Activated CD4-positive, alpha-beta T cell treated with anti-CD3 and anti-CD28 coated beads for 36 hours (primary cell): Measurements from ENCODE around the gene TOP1. TPM values are rescaled to one million over a fixed set of nuclear protein-coding genes. Genes with fewer than 3 reads are reported as not detected.

Source experiments
- ATAC-seq: fragments of 200-7000 bp; cut with Tn5 transposase; one replicate; pipeline ENCODE4 v1.10.0; 2021; ENCODE audit warnings: mild to moderate bottlenecking, moderate library complexity
- CTCF ChIA-PET: fragments of 350-600 bp; sonication (Branson Sonifier 250); formaldehyde crosslinking; loops from one replicate; lab custom pipeline; 2021; ENCODE audit warnings: antibody characterized with exemption; lab: Charles Lee
- POLR2A ChIA-PET: fragments of 350-600 bp; sonication (Branson Sonifier 250); formaldehyde crosslinking; loops from one replicate; lab custom pipeline; 2021; ENCODE audit warnings: antibody characterized with exemption, inconsistent platforms; lab: Charles Lee
- DNase-seq: peaks from one replicate; pipeline ENCODE4 v3.0.0-alpha.2; 2020
- H3K27ac Mint-ChIP-seq: one replicate; pipeline ENCODE4 v1.8.0; 2021; ENCODE audit warnings: mixed read lengths
- H3K27me3 Mint-ChIP-seq: one replicate; pipeline ENCODE4 v1.8.0; 2021; ENCODE audit warnings: mixed read lengths
- H3K36me3 Mint-ChIP-seq: one replicate; pipeline ENCODE4 v1.8.0; 2021; ENCODE audit warnings: low read depth, mixed read lengths
- H3K4me1 Mint-ChIP-seq: one replicate; pipeline ENCODE4 v1.8.0; 2021; ENCODE audit warnings: mixed read lengths
- H3K4me3 Mint-ChIP-seq: one replicate; pipeline ENCODE4 v1.8.0; 2021; ENCODE audit warnings: mild to moderate bottlenecking, moderate library complexity, mixed read lengths
- H3K9me3 Mint-ChIP-seq: one replicate; pipeline ENCODE4 v1.8.0; 2021; ENCODE audit warnings: low read depth, mixed read lengths
- intact Hi-C, 2 experiments: fragments of 100-400 bp; cut with DNase I in 1 of 2; cut with micrococcal nuclease in 1 of 2; formaldehyde crosslinking; loops; one replicate each; pipeline versions ENCODE4 v1.14.2 to v1.15.1; 2022 to 2024; cut with DNase I, micrococcal nuclease
- total RNA-seq, 2 experiments: library from RNA; stranded (reverse); gene quantifications; one replicate each; pipeline ENCODE4 v1.2.3, GENCODE V29; 2021

The TOP1 gene
- total RNA-seq, 2 experiments from 2014 or later, result 111 to 124 TPM

- DNase-seq (no peak), ATAC-seq (peak; percentile 46)
- POLR2A ChIA-PET, result interaction anchor here (0.7 to 1.7 kb wide), 2 partner anchors 20 to 47 kb away, joined by 3 to 4 read pairs; no protein-coding TSS in a partner anchor
- Mint-ChIP-seq H3K27ac (peak overlapping the region; percentile 87), H3K36me3 (peaks cover 20% of the 10 kb centered on the region), H3K27me3 (no peaks in the 10 kb centered on the region), H3K4me3 (peak overlapping the region; percentile 72), H3K4me1 (peaks cover 89% of the 10 kb centered on the region), H3K9me3 (no peaks in the 10 kb centered on the region)
- intact Hi-C loops, result loop anchor here (1.0 to 5.0 kb wide), 7 partner anchors 19 to 379 kb away; partner anchors contain the start of genes LPIN3 (in 1 of the 2) and TOP1 (in 1 of the 2)
- CTCF ChIA-PET, result interaction anchor here (1.1 to 3.6 kb wide), 2 partner anchors 57 to 87 kb away, joined by 3 to 16 read pairs; no protein-coding TSS in a partner anchor
Measured at GRCh38 chr20:41047975-41048305, 19.3 kb downstream of the TOP1 start.

GRCh38 chr20:41048461-41049301 is 20.1 kb downstream of the TOP1 start:
- Mint-ChIP-seq H3K27me3 (no peaks in the 10 kb centered on the region), H3K4me1 (peaks cover 88% of the 10 kb centered on the region), H3K4me3 (peak overlapping the region; percentile 72), H3K27ac (peak overlapping the region; percentile 87), H3K36me3 (peaks cover 20% of the 10 kb centered on the region), H3K9me3 (peaks cover 1% of the 10 kb centered on the region)
- ATAC-seq (no peak), DNase-seq (no peak)
- ChIA-PET CTCF (interaction anchor here (1.1 to 3.6 kb wide), 3 partner anchors 55 to 87 kb away, joined by 3 to 16 read pairs (median 3); no protein-coding TSS in a partner anchor), POLR2A (no interaction called here)
- intact Hi-C loops, result loop anchor here (1.0 to 5.0 kb wide), 7 partner anchors 19 to 379 kb away; partner anchors contain the start of genes LPIN3 (in 1 of the 2) and TOP1 (in 1 of the 2)

GRCh38 chr20:41049451-41049850 is 20.8 kb downstream of the TOP1 start:
- POLR2A ChIA-PET, result no interaction called here

GRCh38 chr20:41050361-41051008 is 21.9 kb downstream of the TOP1 start:
- H3K4me3 Mint-ChIP-seq, result no peak overlapping the region
- intact Hi-C loops, result no loop called here
- H3K4me1 Mint-ChIP-seq, result peaks cover 95% of the 10 kb centered on the region
- ChIA-PET CTCF (interaction anchor here (0.7 to 3.2 kb wide), 5 partner anchors 10 to 363 kb away, joined by 3 to 15 read pairs (median 3); no protein-coding TSS in a partner anchor), POLR2A (no interaction called here)
- H3K27me3 Mint-ChIP-seq, result no peaks in the 10 kb centered on the region
- no peak for ATAC-seq
- DNase-seq, result no peak
- H3K27ac Mint-ChIP-seq, result peak overlapping the region; percentile 87
- peaks cover 28% of the 10 kb centered on the region for H3K36me3 Mint-ChIP-seq
- peaks cover 6% of the 10 kb centered on the region for H3K9me3 Mint-ChIP-seq

More at GRCh38 chr20:41049451-41049850, 20.8 kb downstream of the TOP1 start:
- Mint-ChIP-seq H3K36me3 (peaks cover 21% of the 10 kb centered on the region), H3K4me1 (peaks cover 91% of the 10 kb centered on the region), H3K27me3 (no peaks in the 10 kb centered on the region), H3K27ac (peak overlapping the region; percentile 87), H3K9me3 (peaks cover 6% of the 10 kb centered on the region), H3K4me3 (no peak overlapping the region)
- CTCF ChIA-PET, result interaction anchor here (0.7 to 3.2 kb wide), 4 partner anchors 9 to 59 kb away, joined by 3 to 15 read pairs (median 6); no protein-coding TSS in a partner anchor
- intact Hi-C loops, result loop anchor here (5.0 kb wide), 2 partner anchors 47 to 378 kb away; no protein-coding TSS in a partner anchor
- no peak for ATAC-seq
- DNase-seq, result no peak

GRCh38 chr20:41051009-41051825 is 22.6 kb downstream of the TOP1 start:
- H3K4me3 Mint-ChIP-seq, result no peak overlapping the region
- intact Hi-C loops, result no loop called here
- ChIA-PET CTCF (interaction anchor here (1.1 to 3.2 kb wide), 6 partner anchors 10 to 85 kb away, joined by 3 to 15 read pairs (median 3); no protein-coding TSS in a partner anchor), POLR2A (interaction anchor here (1.0 kb wide), 1 partner anchor 13 kb away, joined by 3 read pairs; no protein-coding TSS in a partner anchor)
- no peak for ATAC-seq
- H3K4me1 Mint-ChIP-seq, result peaks cover 96% of the 10 kb centered on the region
- H3K9me3 Mint-ChIP-seq, result peaks cover 6% of the 10 kb centered on the region
- peak overlapping the region; percentile 75 for H3K27ac Mint-ChIP-seq
- H3K27me3 Mint-ChIP-seq, result no peaks in the 10 kb centered on the region
- DNase-seq, result no peak
- peaks cover 30% of the 10 kb centered on the region for H3K36me3 Mint-ChIP-seq

GRCh38 chr20:41052742-41053419 is 24.3 kb downstream of the TOP1 start:
- Mint-ChIP-seq H3K9me3 (peaks cover 6% of the 10 kb centered on the region), H3K36me3 (peaks cover 32% of the 10 kb centered on the region), H3K27me3 (no peaks in the 10 kb centered on the region), H3K4me1 (peaks cover 89% of the 10 kb centered on the region), H3K4me3 (no peak overlapping the region), H3K27ac (no peak overlapping the region)
- no peak for DNase-seq
- CTCF ChIA-PET, result interaction anchor here (0.6 to 3.2 kb wide), 6 partner anchors 12 to 87 kb away, joined by 3 to 15 read pairs (median 4); no protein-coding TSS in a partner anchor
- POLR2A ChIA-PET, result interaction anchor here (0.7 kb wide), 1 partner anchor 20 kb away, joined by 4 read pairs; no protein-coding TSS in a partner anchor
- ATAC-seq, result no peak
- intact Hi-C loops, result no loop called here

- POLR2A ChIA-PET, result no interaction called here
- no peaks in the 10 kb centered on the region for H3K27me3 Mint-ChIP-seq
- peaks cover 6% of the 10 kb centered on the region for H3K9me3 Mint-ChIP-seq
- ATAC-seq (no peak), DNase-seq (peak; percentile 23)
- CTCF ChIA-PET, result interaction anchor here (1.0 kb wide), 1 partner anchor 40 kb away, joined by 3 read pairs; no protein-coding TSS in a partner anchor
- peak overlapping the region; percentile 42 for H3K27ac Mint-ChIP-seq
- peaks cover 89% of the 10 kb centered on the region for H3K4me1 Mint-ChIP-seq
- no peak overlapping the region for H3K4me3 Mint-ChIP-seq
- intact Hi-C loops, result no loop called here
- peaks cover 38% of the 10 kb centered on the region for H3K36me3 Mint-ChIP-seq
Measured at GRCh38 chr20:41054070-41054846, 25.6 kb downstream of the TOP1 start.

GRCh38 chr20:41054847-41055230 is 26.2 kb downstream of the TOP1 start:
- intact Hi-C loops, result no loop called here
- Mint-ChIP-seq H3K27ac (no peak overlapping the region), H3K9me3 (peaks cover 6% of the 10 kb centered on the region), H3K36me3 (peaks cover 41% of the 10 kb centered on the region), H3K4me1 (peaks cover 88% of the 10 kb centered on the region), H3K4me3 (no peak overlapping the region), H3K27me3 (no peaks in the 10 kb centered on the region)
- POLR2A ChIA-PET, result no interaction called here
- no peak for ATAC-seq
- DNase-seq, result no peak
- CTCF ChIA-PET, result interaction anchor here (1.0 kb wide), 1 partner anchor 39 kb away, joined by 3 read pairs; no protein-coding TSS in a partner anchor

- DNase-seq, result no peak
- Mint-ChIP-seq H3K9me3 (peaks cover 6% of the 10 kb centered on the region), H3K36me3 (peaks cover 45% of the 10 kb centered on the region), H3K27me3 (no peaks in the 10 kb centered on the region), H3K4me1 (peaks cover 79% of the 10 kb centered on the region), H3K27ac (peak overlapping the region; percentile 48), H3K4me3 (no peak overlapping the region)
- no peak for ATAC-seq
- CTCF ChIA-PET, result interaction anchor here (0.7 to 1.0 kb wide), 2 partner anchors 39 to 91 kb away, joined by 3 read pairs; no protein-coding TSS in a partner anchor
- POLR2A ChIA-PET, result no interaction called here
- intact Hi-C loops, result no loop called here
Measured at GRCh38 chr20:41055679-41056078, 27.1 kb downstream of the TOP1 start.
